K562 (cell line): ENCODE results near the gene OGDH.

Source experiments
- ATF7 ChIP-seq: fragments of 450-650 bp; IDR thresholded peaks from 2 replicates; pipeline ENCODE4 v1.7.1; 2014; ENCODE audit warnings: mild to moderate bottlenecking, moderate library complexity
- EZH2 ChIP-seq: IDR thresholded peaks from 2 replicates; pipeline ENCODE4 v1.6.1; 2012; ENCODE audit warnings: low read depth, mild to moderate bottlenecking, inconsistent platforms, low read length, borderline replicate concordance
- LEF1 ChIP-seq: fragments of 450-650 bp; IDR thresholded peaks from 2 replicates; pipeline ENCODE4 v1.6.1; 2016; ENCODE audit warnings: mild to moderate bottlenecking
- PHF8 ChIP-seq: fragments of 200-600 bp; sonication (generic); IDR thresholded peaks from 2 replicates; pipeline ENCODE4 v1.6.1; 2012; ENCODE audit warnings: mixed run types, mild to moderate bottlenecking, inconsistent platforms, low read length, moderate library complexity, borderline replicate concordance
- POLR2A ChIP-seq: fragments of 450-650 bp; conservative IDR thresholded peaks from 2 replicates; pipeline ENCODE4 v1.6.1; 2016
- POLR3G ChIP-seq: IDR thresholded peaks from 2 replicates; pipeline ENCODE4 v1.6.1; 2011; ENCODE audit not compliant: insufficient read length, insufficient replicate concordance; ENCODE audit errors: extremely low read depth
- SIX5 ChIP-seq, 2 experiments: IDR thresholded peaks; 2 replicates each; pipeline ENCODE4 v1.6.1; 2011; ENCODE audit warnings: low read length in 2 of 2, borderline replicate concordance in 1 of 2, low read depth in 1 of 2, mild to moderate bottlenecking in 1 of 2, moderate library complexity in 1 of 2; ENCODE audit not compliant: insufficient read depth in 1 of 2
- TF ChIP-seq, protein P1 (sequence below): fragments of 250-450 bp; sonication (Bioruptor Pico); IDR thresholded peaks from 2 replicates; pipeline ENCODE4 v1.8.0; 2022; ENCODE audit warnings: moderate library complexity, mild to moderate bottlenecking, inconsistent platforms

DNA sequence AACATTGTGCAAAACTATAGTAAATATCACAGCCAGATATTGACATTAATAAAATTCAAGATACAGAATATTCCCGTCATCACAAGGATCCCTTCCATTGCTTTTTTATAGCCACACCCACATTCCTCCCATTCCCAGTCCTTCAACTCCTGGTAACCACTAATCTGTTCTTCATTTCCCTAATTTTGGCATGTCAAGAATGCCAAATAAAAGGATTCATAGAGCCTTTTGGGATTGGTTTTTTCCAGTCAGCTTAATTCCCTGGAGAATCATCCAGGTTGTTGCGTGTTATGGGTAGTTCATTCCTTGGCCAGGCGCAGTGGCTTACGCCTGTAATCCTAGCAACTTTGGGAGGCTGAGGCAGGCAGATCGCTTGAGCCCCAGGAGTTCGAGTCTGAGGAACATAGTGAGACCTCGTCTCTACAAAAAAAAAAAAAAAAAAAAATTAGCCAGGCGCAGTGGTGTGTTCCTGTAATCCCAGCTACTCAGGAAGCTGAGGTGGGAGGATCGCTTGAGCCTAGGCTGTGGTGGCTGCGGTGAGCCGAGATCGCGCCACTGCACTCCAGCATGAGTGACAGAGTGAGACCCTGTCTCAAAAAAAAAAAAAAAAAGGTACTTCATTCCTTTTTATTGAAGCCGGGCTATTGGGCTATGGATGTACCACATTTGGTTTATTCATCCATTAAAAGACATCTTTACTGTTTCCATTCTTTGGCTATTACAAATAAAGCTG, 2.7 kb downstream of the OGDH start:
- TF ChIP-seq POLR2A (no peak), PHF8 (no peak), ATF7 (no peak), SIX5 (IDR thresholded peaks at IDR 0.05; ENCODE audit: borderline replicate concordance in 1 of 2, insufficient read depth in 1 of 2, low read depth in 1 of 2, low read length in 2 of 2) (no peak), EZH2 (no peak), POLR3G (no peak), LEF1 (no peak)
- TF ChIP-seq, protein P1, sequence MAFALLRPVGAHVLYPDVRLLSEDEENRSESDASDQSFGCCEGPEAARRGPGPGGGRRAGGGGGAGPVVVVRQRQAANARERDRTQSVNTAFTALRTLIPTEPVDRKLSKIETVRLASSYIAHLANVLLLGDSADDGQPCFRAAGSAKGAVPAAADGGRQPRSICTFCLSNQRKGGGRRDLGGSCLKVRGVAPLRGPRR = no peak
